HS-5 (cell line): ENCODE measurements around the gene STK32C.

Source experiments
- DNase-seq: peaks from one replicate; pipeline ENCODE4 v3.0.0-alpha.2; 2012; ENCODE audit warnings: low read depth

The STK32C gene

DNA sequence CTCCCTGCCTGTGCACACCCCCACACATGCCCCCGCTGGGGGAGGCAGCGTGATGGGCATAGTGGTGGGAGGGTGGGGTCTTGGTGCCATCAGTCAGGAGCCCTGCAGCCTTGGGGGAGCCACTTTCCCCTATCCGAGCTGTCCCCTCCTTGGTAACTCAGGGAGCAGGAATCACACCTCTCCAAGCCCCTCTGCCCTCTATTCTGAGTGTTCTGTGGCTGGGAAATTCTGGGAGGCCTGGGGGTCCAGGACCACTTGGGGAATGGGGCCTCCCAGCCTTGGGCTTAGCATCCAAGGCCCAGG, 109.7 kb downstream of the STK32C start:
- DNase-seq = no peak

GRCh38 chr10:132197271-132198067, 110.3 kb downstream of the STK32C start:
- DNase-seq = no peak

GRCh38 chr10:132196178-132197113, 111.3 kb downstream of the STK32C start:
- no peak for DNase-seq

GRCh38 chr10:132195366-132196075, 112.2 kb downstream of the STK32C start:
- no peak for DNase-seq

DNA sequence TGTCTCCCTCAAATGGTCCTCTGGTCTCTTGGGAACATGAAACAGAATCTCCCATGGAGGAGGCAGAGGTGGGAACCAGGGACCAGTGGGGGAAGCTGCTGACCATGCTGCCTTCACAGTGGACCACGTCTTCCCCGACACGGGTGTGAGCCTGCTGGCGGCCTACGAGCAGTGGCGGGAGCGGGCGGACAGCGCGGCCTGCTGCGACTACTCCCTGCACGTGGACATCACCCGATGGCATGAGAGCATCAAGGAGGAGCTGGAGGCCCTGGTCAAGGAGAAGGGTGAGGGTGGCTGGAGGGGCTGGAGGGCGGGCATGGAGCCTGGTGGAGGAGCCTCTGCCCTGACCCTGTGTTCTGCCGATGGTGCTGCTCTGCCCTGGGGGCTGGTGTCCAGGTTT, 113.0 kb downstream of the STK32C start:
- DNase-seq = no peak

DNA sequence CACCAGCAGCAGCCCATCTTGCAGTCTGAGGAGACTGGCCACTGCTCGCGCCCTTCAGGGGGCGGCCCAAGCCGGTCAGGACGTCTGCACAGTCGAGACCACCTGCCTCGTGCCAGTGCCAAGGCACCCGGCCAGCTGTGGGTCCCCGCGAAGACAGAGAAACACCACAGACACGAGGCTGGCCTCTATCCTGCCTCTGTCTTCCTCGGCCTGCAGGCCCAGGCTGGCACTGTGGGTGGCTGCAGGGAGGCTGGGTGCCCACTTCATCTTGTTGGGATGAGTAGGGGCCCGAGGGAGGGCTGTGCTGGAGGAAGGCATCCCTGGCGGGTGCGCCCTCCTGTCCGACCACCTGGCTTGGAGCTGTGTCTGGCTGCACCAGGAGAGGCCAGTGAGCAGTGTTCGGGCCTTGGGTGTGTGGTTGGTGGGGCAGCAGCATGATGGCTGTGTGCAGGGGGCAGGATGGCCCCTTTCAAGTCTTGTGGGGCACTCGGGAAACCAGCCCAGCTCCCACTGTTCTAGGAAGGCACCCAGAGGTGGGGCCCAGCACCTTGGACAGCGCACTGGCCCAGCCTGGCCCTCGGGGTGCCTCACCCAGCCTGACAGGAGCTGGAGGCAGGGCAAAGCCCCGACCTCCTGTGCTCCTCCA, 113.7 kb downstream of the STK32C start:
- DNase-seq = no peak

DNA sequence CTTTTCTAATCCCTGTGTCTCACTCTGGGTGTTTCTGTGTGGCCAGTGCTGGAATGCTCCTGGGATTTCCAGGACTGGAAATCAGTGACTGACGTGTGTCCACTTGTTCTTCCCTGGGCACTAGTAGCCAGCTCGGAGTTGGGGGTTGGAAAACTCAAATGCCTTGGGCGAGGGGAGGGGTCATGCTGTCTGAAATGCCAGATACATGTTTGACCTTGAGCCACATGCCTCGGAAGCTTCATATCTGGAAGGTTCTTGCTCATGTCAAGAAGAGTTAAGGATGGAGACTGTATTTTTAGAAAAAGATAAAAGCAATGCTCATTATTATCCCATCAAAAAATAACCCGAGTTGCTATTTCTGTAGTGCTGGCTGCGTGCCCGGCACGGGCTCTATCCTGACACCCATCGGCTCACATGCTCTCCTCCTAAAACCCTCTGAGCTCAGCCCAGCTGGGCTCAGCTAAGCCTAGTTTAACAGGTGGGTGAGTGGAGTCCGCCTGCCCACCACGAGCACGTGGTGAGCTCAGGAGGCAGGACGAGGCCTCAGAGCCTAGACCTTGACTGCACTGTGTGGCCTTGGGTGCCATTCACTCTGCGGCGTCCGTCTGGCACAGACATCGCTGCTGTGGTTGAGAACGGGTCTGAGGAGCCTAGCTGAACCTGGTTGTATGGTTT, 114.6 kb downstream of the STK32C start:
- no peak for DNase-seq

DNA sequence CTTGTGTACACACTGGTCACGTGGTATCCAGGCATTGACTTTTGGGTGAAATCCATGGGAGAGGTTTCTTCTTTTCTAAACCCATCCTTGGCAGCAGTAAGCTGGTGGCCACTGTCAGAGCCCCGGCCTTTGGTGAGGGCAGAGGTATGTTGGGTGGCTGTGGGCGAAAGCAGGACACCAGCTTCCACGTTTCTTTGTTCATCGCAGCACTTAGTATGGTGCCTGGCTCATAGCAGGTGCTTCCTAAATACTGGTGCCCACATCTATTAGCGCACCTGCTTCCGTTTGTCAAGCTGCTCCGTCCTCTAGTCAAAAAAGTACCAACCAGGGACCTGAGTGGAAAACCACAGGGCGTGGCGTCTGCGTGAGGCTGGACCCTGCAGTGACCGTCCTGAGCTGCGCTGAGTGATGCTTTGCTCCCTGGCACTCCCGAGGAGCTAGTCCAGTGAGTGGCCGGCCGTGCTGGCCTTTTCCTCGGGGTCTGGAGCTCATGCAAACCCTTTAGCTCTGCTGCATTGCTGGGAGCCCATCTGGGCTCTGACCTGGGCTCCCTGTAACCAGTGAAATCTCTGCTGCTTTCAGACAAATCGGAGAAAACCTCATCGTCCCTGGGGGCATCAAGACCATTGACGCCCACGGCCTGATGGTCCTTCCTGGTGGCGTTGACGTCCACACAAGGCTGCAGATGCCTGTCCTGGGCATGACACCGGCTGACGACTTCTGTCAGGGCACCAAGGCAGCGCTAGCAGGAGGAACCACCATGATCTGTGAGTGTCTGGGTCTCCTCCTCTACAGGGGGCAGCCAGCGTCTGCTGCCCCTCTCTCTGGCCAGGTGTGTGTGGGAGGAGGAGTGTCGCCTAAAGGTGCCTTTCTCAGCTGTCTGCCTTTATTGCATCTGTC, 115.4 kb downstream of the STK32C start:
- no peak for DNase-seq

DNA sequence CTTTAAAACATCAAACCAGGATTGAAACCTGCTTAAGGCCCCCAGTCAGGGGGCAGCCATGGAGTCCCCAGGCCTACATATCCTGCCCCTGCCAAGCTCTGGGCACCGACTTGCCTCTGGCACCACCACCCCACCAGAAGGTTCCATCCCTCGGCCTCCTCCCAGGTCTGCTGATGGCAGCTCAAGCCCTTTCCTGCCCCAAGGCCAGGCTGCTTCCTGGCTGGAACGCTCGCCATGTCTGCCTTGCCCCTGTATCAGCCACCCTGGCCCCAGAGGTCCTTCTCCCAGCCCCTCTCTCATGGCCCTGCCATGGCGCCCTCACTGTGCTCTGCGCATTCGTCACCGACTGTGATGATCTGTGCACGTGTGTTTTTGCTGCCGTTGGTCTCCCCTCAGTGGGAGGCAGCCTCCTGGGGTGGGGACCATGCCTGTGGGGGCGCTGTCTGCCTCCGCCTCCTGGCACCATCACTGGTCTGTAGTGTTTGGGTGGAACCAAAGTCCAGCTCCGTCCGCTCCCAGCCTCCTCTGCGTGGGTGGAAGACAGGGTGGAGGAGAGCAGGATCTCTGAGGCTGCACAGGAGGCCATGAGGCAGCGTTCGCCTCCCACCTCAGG, 117.8 kb downstream of the STK32C start:
- DNase-seq = no peak

- DNase-seq = no peak
These were observed 118.7 kb downstream of the STK32C start for GRCh38 chr10:132189016-132189415.

- DNase-seq = no peak
These were observed 119.4 kb downstream of the STK32C start for GRCh38 chr10:132188331-132188730.

DNA sequence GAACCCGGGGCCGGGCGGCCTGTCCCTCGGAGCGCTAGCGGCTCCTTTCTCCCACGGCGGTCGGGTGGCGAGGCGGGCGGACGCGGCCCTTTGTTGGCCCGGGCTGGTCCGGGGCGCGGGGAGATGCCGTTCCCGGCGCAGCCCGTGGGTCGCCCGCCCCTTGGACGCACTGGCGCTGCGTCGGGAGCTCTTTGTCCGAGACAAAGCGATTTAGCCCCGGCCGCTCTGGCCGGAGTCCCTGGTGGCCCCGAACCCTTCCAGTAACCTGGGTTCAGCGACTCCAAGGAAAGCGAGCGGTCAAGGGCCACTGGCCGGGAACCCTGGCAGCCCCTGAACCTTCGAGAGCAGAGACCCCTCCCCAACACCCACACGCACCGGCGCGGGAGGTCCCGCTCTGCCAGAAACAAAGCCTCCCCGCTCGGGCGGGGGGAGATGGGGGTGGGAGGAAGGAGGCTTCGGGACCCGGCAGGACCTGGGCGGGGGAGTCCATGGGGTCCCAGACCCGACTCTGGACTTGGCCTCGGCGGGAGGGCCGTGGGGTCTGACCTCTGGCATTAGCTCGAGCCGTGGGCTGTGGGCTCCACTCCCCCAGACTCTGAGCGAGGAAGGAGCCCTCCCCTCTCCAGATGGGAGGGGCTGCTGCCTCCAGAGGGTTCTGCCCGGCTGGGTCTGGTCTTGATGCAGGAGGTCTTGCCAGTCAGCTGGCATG, 120.2 kb downstream of the STK32C start:
- no peak for DNase-seq

DNA sequence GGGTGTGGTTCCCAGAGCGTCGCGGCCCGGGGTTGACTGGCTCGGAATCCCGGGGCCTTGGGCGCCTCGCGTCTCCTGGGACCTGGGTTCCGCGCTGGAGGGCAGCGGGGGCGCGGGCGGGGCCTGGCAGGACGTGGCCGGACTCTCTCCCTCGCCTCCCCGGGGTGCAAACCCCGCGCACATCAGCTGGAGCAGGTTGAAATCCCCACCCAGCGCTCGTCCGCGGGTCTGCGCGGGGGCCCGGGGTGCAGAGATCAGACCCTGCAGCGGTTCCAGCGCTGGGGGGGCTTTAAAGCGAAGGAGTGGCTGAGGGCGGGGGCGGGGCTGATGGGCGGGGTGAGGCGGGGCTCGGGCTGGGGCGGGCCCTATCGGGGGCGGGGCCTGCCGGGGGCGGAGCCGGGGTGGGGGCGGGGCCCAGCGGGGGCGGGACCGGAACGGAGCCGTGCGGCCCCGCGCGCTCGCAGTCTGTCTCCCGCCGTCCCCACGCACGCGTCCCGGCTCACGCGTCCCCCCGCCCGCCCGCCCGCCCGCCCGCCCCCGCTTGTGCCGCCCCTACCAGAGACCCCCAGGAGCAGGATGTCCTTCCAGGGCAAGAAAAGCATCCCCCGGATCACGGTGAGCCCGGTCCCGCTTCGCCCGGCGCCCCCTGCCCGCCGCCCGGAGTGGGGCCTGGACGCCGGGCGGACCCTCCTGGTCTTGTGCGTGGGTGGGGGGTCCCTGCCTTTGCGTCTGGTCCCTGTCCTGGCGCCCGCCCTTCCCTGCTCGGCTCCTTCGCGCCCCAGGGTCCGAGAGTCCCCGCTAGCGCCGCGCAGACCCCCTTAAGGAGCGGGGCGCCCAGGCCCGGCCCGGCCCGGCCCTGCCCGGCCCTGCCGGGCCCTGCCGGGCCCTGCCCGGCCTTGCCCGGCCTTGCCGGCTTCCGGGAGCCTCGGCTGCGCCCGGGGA, 121.0 kb downstream of the STK32C start, which contains the start of gene DPYSL4:
DPYSL4 (plus strand) TSS at position 461 of the 942 bp plus-strand sequence; CDS start at position 577, 116 bp downstream.
- DNase-seq = no peak

DNA sequence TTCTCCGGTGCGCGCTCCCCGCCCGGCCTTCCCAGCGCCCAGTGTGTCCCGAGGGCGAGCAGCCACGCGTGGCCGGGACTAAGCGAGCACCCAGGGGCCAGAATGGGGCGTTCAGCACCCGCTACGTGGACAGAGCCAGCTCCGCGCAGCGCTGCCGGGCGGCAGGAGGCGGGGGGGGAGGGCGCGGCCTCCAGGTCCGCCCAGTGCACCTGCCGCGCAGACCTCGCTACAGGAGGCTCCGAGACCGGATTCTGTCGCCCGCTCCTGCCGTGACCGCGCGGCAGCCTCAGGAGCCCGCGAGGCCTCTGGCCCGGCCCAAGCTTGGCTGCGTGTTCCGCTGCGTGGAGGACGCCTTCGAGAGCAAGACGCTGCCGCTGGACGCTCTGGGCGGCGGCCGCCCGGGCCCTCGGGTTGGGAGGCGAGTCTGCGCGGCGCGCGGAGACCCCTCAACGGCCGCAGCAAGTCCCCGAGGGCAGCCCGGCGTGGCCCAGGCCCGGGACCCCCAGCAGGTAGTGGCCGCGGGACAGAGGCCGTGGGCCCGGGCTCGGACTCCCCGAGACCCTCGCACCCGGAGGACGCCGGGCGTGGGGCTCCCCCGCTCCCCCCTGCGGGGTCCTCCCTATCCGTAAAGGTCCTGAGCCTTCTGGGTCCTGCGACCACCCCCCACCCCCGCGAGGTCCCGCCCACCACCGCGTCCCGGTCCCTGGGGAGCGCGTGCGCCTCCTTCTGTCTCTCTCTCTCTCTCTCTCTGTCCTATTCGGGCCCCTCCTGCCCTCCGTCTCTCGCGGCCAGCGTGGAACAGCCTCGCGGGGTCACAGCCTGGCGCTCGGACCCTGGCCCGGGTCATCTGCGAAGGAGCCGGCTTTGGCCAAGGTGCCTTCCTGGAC, 121.9 kb downstream of the STK32C start:
- DNase-seq = no peak

GRCh38 chr10:132184816-132185593, 122.7 kb downstream of the STK32C start:
- DNase-seq = no peak

- DNase-seq = no peak
These were observed 124.7 kb downstream of the STK32C start for GRCh38 chr10:132183046-132183445.
